ENCODE data around the gene RFTN1.

Gene RFTN1

DNA sequence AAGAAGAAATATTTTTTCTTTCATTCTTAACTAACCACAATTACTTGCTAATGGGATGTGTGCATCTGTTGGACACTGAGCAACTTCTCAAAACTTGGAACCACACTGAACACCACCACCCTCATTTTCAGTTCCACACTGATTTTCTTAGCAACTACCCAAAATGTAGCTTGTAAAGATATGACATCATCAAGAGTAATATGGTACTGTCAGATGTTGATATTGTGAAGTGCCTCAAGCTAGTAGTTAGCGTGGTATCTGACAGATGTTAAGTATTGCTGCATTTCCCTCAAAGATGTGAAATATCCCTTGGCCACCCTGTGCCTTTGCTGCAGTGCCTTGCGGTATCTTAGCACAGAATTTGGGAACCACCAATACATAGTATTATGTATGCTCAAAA lies 9.3 kb downstream of the RFTN1 start:
- TF ChIP-seq, protein P1, sequence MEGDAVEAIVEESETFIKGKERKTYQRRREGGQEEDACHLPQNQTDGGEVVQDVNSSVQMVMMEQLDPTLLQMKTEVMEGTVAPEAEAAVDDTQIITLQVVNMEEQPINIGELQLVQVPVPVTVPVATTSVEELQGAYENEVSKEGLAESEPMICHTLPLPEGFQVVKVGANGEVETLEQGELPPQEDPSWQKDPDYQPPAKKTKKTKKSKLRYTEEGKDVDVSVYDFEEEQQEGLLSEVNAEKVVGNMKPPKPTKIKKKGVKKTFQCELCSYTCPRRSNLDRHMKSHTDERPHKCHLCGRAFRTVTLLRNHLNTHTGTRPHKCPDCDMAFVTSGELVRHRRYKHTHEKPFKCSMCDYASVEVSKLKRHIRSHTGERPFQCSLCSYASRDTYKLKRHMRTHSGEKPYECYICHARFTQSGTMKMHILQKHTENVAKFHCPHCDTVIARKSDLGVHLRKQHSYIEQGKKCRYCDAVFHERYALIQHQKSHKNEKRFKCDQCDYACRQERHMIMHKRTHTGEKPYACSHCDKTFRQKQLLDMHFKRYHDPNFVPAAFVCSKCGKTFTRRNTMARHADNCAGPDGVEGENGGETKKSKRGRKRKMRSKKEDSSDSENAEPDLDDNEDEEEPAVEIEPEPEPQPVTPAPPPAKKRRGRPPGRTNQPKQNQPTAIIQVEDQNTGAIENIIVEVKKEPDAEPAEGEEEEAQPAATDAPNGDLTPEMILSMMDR (IDR thresholded peaks at IDR 0.05; ENCODE audit: extremely low read depth, insufficient read depth, missing control alignments): no peak
- in situ Hi-C loops (cut with MboI; ENCODE audit: low pct_unique_long_range_greater_than_20kb, low sequenced_read_pairs, unreplicated experiment): no loop called here
- peak; percentile 64 for DNase-seq (ENCODE audit: low spot score)

- TF ChIP-seq, protein P1 (IDR thresholded peaks at IDR 0.05; ENCODE audit: extremely low read depth, insufficient read depth, missing control alignments): no peak
- in situ Hi-C loops (cut with MboI; ENCODE audit: low pct_unique_long_range_greater_than_20kb, low sequenced_read_pairs, unreplicated experiment): no loop called here
- no peak for DNase-seq (ENCODE audit: low spot score)
These were observed 10.2 kb downstream of the RFTN1 start for GRCh38 chr3:16503191-16503776.

DNA sequence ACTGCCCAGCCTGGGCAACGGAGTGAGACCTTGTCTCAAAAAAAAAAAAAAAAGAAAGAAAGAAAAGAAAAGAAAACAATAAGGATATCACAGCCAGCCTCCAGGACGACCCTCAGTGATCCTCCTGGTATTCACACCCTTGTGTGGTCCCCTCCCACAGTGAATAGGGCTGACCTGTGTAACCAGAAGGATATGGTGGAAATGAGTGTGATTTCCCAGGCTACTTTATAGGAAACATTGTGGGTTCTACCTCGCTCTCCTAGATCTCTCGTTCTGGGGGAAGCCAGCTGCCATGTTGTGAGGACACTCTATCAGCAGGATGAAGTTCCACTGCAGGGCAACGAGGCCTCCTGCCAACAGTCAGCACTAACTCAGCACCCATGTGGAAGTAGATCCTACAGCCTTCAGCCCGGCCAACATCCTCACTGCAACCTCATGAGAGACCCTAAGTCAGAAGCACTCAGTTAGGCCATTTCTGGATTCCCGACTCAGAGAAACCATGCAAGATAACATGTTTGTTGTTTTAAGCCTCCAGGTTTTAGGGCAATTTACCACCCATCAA lies 11.1 kb downstream of the RFTN1 start:
- TF ChIP-seq, protein P1 (IDR thresholded peaks at IDR 0.05; ENCODE audit: extremely low read depth, insufficient read depth, missing control alignments): no peak
- in situ Hi-C loops (cut with MboI; ENCODE audit: low pct_unique_long_range_greater_than_20kb, low sequenced_read_pairs, unreplicated experiment): no loop called here
- no peak for DNase-seq (ENCODE audit: low spot score)

GRCh38 chr3:16501376-16501775 lies 12.1 kb downstream of the RFTN1 start:
- TF ChIP-seq, protein P1 (IDR thresholded peaks at IDR 0.05; ENCODE audit: extremely low read depth, insufficient read depth, missing control alignments): no peak
- no peak for DNase-seq (ENCODE audit: low spot score)
- in situ Hi-C loops (cut with MboI; ENCODE audit: low pct_unique_long_range_greater_than_20kb, low sequenced_read_pairs, unreplicated experiment): no loop called here

DNA sequence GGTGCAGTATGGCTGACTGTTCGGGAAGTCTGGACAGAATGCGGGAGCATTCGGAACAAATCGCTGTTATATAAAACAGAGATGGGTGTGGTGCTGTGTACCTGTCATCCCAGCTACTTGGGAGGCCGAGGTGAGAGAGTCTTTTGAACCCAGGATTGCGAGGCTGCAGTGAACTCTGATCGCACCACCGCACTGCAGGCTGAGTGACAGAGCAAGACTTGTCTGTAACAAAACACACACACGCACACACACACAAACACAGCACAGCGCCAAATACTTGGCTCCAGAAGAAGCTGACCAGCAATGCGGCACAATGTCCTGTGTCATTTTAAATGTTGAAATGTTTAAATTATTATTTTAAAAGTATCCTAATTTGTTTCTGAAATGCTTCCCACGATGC lies 12.6 kb downstream of the RFTN1 start:
- no peak for DNase-seq (ENCODE audit: low spot score)
- TF ChIP-seq, protein P1 (IDR thresholded peaks at IDR 0.05; ENCODE audit: extremely low read depth, insufficient read depth, missing control alignments): no peak
- in situ Hi-C loops (cut with MboI; ENCODE audit: low pct_unique_long_range_greater_than_20kb, low sequenced_read_pairs, unreplicated experiment): no loop called here

GRCh38 chr3:16500093-16500492 lies 13.4 kb downstream of the RFTN1 start:
- TF ChIP-seq, protein P1 (IDR thresholded peaks at IDR 0.05; ENCODE audit: extremely low read depth, insufficient read depth, missing control alignments): no peak
- DNase-seq (ENCODE audit: low spot score): no peak
- in situ Hi-C loops (cut with MboI; ENCODE audit: low pct_unique_long_range_greater_than_20kb, low sequenced_read_pairs, unreplicated experiment): no loop called here

All from GM13977 (cell line).